ENCODE measurements around the gene OR1F1. TPM values are rescaled to one million over a fixed set of nuclear protein-coding genes. Genes with fewer than 3 reads are reported as not detected.
A peak's percentile ranks its signal among the peaks of the same experiment; 100 is the strongest.

The OR1F1 gene
- total and polyA plus RNA-seq, 9 of the 15 experiments (the other 6 are each of a cell fraction or from before 2014, with no cell fraction given): 0.15 to 0.61 (median 0.35) TPM; not detected in 3

DNA sequence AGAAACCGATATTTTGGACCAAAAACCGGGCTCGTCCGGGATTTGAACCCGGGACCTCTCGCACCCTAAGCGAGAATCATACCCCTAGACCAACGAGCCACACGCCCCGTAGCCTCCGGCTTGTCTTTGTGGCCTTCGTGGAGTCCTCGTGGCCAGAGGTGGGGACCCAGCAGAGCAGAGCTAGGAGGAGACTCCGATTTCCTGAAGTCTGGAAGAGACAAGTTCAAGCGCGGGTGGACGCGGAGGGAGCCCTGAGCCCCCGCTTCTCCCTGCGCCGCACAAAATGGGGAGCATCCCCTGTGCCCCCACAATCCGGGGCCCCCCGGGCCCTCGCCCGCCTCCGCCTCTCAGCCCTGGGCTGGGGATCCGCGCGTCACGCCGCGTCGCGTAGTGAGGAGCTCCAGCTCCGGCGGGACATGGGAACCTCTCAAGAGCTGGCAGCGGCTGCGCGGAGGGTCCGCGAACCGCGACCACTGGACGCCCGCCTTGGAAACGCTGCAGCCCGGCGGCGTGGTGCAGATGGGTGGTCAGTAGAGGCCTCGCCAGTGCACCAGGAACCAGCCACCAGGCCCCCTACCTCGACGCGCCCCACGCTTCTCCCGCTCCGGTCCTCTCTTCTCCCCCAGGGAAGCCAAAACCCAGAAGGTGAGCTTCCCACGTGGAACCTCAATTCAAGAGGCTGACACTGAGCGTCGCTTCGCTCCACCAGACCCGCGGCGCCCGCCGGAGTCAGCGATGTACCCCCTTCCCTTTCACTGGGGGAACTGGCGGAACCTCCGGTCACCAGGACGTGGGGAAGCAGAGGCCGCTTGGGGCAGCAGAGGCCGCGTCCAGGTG is 5.2 kb upstream of the OR1F1 start (continued):
- TF ChIP-seq, protein P1, sequence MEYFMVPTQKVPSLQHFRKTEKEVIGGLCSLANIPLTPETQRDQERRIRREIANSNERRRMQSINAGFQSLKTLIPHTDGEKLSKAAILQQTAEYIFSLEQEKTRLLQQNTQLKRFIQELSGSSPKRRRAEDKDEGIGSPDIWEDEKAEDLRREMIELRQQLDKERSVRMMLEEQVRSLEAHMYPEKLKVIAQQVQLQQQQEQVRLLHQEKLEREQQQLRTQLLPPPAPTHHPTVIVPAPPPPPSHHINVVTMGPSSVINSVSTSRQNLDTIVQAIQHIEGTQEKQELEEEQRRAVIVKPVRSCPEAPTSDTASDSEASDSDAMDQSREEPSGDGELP (CRISPR knock-in tag; IDR thresholded peaks at IDR 0.05; ENCODE audit: borderline replicate concordance): peak; percentile 52
- peak; percentile 50; the same call in 1 of the 2 replicates for TF ChIP-seq EP400 (IDR thresholded peaks at IDR 0.05)
- no peak for TF ChIP-seq KAT8 (IDR thresholded peaks at IDR 0.05; ENCODE audit: low read depth)
- TF ChIP-seq, protein P2, sequence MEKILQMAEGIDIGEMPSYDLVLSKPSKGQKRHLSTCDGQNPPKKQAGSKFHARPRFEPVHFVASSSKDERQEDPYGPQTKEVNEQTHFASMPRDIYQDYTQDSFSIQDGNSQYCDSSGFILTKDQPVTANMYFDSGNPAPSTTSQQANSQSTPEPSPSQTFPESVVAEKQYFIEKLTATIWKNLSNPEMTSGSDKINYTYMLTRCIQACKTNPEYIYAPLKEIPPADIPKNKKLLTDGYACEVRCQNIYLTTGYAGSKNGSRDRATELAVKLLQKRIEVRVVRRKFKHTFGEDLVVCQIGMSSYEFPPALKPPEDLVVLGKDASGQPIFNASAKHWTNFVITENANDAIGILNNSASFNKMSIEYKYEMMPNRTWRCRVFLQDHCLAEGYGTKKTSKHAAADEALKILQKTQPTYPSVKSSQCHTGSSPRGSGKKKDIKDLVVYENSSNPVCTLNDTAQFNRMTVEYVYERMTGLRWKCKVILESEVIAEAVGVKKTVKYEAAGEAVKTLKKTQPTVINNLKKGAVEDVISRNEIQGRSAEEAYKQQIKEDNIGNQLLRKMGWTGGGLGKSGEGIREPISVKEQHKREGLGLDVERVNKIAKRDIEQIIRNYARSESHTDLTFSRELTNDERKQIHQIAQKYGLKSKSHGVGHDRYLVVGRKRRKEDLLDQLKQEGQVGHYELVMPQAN (IDR thresholded peaks at IDR 0.05; ENCODE audit: borderline replicate concordance): no peak
- no peak for TF ChIP-seq POLR2AphosphoS5 (IDR thresholded peaks at IDR 0.05; ENCODE audit: control insufficient read depth, insufficient read depth, low read depth, low read length)
- 0 out of 2 replicates have a peak, but pooled peaks have one; percentile 27 for TF ChIP-seq MEF2A (IDR thresholded peaks at IDR 0.05; ENCODE audit: control insufficient read depth, low read depth, low read length)
- no peak for TF ChIP-seq TAF9B (IDR thresholded peaks at IDR 0.05; ENCODE audit: partially characterized antibody)
- no peak for TF ChIP-seq THRAP3 (IDR thresholded peaks at IDR 0.05; ENCODE audit: borderline replicate concordance)
- peak in 1 of 2 experiments; percentile 53; a peak in 2 of 4 replicates for TF ChIP-seq CSDE1 (IDR thresholded peaks at IDR 0.05)
- no peak for TF ChIP-seq PRPF4 (IDR thresholded peaks at IDR 0.05; ENCODE audit: insufficient read depth, low read depth, low read length, poor library complexity, severe bottlenecking)
- no peak for TF ChIP-seq XRCC4 (IDR thresholded peaks at IDR 0.05; ENCODE audit: extremely low read depth, insufficient read depth, insufficient read length)
- peak; percentile 75; the same call in 1 of the 2 replicates for TF ChIP-seq BCOR (IDR thresholded peaks at IDR 0.05)
- TF ChIP-seq CHCHD3 (CRISPR knock-in tag; IDR thresholded peaks at IDR 0.05): no peak
- peak in 1 of 2 experiments; percentile 95; a peak in 2 of 4 replicates for TF ChIP-seq TBL1XR1 (IDR thresholded peaks at IDR 0.05; ENCODE audit: low read length in 2 of 2)
- TF ChIP-seq ZNF778 (CRISPR knock-in tag; IDR thresholded peaks at IDR 0.05): no peak
- no peak for TF ChIP-seq TCF7L2 (IDR thresholded peaks at IDR 0.05; ENCODE audit: low read depth, low read length)
- TF ChIP-seq, protein P3, sequence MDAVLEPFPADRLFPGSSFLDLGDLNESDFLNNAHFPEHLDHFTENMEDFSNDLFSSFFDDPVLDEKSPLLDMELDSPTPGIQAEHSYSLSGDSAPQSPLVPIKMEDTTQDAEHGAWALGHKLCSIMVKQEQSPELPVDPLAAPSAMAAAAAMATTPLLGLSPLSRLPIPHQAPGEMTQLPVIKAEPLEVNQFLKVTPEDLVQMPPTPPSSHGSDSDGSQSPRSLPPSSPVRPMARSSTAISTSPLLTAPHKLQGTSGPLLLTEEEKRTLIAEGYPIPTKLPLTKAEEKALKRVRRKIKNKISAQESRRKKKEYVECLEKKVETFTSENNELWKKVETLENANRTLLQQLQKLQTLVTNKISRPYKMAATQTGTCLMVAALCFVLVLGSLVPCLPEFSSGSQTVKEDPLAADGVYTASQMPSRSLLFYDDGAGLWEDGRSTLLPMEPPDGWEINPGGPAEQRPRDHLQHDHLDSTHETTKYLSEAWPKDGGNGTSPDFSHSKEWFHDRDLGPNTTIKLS (IDR thresholded peaks at IDR 0.05; ENCODE audit: borderline replicate concordance, low read depth): no peak; the same call in 1 of the 2 replicates
- TF ChIP-seq CEBPB (tag; IDR thresholded peaks at IDR 0.05): no peak
- TF ChIP-seq, protein P4, sequence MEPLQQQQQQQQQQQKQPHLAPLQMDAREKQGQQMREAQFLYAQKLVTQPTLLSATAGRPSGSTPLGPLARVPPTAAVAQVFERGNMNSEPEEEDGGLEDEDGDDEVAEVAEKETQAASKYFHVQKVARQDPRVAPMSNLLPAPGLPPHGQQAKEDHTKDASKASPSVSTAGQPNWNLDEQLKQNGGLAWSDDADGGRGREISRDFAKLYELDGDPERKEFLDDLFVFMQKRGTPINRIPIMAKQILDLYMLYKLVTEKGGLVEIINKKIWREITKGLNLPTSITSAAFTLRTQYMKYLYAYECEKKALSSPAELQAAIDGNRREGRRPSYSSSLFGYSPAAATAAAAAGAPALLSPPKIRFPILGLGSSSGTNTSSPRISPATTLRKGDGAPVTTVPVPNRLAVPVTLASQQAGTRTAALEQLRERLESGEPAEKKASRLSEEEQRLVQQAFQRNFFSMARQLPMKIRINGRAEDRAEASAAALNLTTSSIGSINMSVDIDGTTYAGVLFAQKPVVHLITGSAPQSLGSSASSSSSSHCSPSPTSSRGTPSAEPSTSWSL (CRISPR knock-in tag; IDR thresholded peaks at IDR 0.05; ENCODE audit: borderline replicate concordance): no peak
- TF ChIP-seq, protein P5, sequence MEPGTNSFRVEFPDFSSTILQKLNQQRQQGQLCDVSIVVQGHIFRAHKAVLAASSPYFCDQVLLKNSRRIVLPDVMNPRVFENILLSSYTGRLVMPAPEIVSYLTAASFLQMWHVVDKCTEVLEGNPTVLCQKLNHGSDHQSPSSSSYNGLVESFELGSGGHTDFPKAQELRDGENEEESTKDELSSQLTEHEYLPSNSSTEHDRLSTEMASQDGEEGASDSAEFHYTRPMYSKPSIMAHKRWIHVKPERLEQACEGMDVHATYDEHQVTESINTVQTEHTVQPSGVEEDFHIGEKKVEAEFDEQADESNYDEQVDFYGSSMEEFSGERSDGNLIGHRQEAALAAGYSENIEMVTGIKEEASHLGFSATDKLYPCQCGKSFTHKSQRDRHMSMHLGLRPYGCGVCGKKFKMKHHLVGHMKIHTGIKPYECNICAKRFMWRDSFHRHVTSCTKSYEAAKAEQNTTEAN (CRISPR knock-in tag; IDR thresholded peaks at IDR 0.05): 0 out of 2 replicates have a peak, but pooled peaks have one; percentile 17
